Activated CD8-positive, alpha-beta memory T cell treated with anti-CD3 and anti-CD28 coated beads for 48 hours (primary cell): ENCODE measurements around the gene PEX14.

Experiments
- DNase-seq, 3 experiments: peaks; one replicate each; pipeline ENCODE4 v3.0.0-alpha.2; 2020; ENCODE audit warnings: low read depth in 2 of 3, low spot score in 2 of 3

PEX14 gene

GRCh38 chr1:10592373-10592772 lies 117.6 kb downstream of the PEX14 start:
- DNase-seq: no peak

GRCh38 chr1:10593750-10594149 lies 119.0 kb downstream of the PEX14 start:
- no peak for DNase-seq

GRCh38 chr1:10594595-10595223 lies 120.0 kb downstream of the PEX14 start:
- DNase-seq: no peak

GRCh38 chr1:10596780-10597179 lies 122.0 kb downstream of the PEX14 start:
- DNase-seq: no peak

GRCh38 chr1:10597492-10598388 lies 123.0 kb downstream of the PEX14 start:
- DNase-seq: no peak

GRCh38 chr1:10598389-10598702 lies 123.6 kb downstream of the PEX14 start:
- DNase-seq: no peak

GRCh38 chr1:10599194-10599861 lies 124.6 kb downstream of the PEX14 start:
- DNase-seq: no peak

- DNase-seq: no peak
Measured at GRCh38 chr1:10601342-10602070, 126.8 kb downstream of the PEX14 start.

- no peak for DNase-seq
Measured at GRCh38 chr1:10602936-10603335, 128.2 kb downstream of the PEX14 start.

- no peak for DNase-seq
Measured at GRCh38 chr1:10604966-10605365, 130.2 kb downstream of the PEX14 start.

GRCh38 chr1:10606064-10606463 lies 131.3 kb downstream of the PEX14 start:
- DNase-seq: no peak

GRCh38 chr1:10607228-10607627 lies 132.5 kb downstream of the PEX14 start:
- no peak for DNase-seq

- no peak for DNase-seq
Measured at GRCh38 chr1:10608690-10609089, 133.9 kb downstream of the PEX14 start.

- no peak for DNase-seq
Measured at GRCh38 chr1:10610901-10611600, 136.3 kb downstream of the PEX14 start.

GRCh38 chr1:10612436-10613160 lies 137.8 kb downstream of the PEX14 start:
- no peak for DNase-seq

- no peak for DNase-seq
Measured at GRCh38 chr1:10613340-10613739, 138.6 kb downstream of the PEX14 start.

GRCh38 chr1:10613861-10614260 lies 139.1 kb downstream of the PEX14 start:
- no peak for DNase-seq

GRCh38 chr1:10614377-10615225 lies 139.9 kb downstream of the PEX14 start:
- no peak for DNase-seq

GRCh38 chr1:10615332-10615731 lies 140.6 kb downstream of the PEX14 start:
- no peak for DNase-seq
